ENCODE results near the gene MECP2.

MECP2 gene

DNA sequence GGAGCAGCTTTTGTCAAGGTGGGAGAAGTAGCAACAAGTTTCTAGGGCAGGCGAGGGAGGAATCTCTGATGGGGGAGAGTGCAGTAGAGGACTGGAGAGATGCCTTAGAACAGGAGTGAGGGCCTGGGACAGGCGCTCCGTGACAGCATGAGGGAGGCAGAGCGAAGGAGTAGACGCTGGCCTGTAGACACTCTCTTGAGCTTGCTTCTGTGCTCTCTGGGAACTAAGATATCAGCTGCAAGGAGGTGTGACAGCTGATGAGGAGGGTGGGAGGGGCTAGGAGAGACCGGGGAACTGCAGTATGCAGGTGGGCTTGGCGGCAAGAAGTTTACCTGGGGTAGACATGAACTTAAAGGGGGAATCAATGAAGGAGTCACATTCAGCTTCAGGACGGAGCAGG, 35.7 kb downstream of the MECP2 start:
- DNase-seq (ENCODE audit: low spot score): no peak

DNA sequence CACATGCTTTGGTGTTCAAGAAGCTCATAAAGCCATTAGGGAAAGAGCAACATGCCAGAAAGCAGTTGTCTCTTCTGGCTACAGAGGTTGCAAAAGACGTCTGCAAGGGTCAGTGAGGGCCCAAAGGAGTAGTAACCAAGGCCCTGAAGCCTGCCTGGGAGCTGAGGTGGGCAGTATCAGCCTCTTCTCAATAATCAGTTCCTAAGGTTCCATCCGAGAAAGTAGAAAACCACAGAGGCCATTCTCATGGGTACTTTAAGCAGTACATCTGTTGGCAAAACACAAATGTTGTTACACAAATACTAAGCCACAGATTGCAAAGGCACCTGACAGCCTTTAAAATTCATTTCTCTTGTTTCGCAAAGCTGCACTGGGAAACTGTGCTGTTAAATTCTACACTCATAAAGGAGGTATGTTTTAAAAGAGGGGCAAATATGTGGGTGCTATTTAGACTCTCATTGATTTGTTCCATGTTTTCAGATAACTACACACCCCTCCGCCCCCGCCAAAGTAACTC, 37.7 kb downstream of the MECP2 start:
- no peak for DNase-seq (ENCODE audit: low spot score)

DNA sequence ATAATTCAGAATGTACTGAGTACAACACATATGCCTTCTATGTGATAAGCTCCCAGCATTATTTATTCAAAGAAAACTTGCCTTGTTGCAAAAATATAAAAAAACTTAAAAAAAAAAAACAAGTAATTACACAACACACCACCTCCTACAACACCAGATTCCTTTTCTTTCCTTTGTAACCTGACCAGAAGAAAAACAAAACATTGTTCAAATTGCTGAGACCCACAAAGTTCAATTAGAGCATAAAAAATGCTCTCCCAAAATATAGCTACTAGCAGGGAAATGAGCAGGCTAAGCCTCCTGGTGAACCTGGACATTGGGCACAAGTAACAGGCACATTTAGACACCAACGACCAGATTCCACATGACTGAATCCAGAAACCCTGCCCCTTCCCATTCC, 38.3 kb downstream of the MECP2 start:
- no peak for DNase-seq (ENCODE audit: low spot score)

DNA sequence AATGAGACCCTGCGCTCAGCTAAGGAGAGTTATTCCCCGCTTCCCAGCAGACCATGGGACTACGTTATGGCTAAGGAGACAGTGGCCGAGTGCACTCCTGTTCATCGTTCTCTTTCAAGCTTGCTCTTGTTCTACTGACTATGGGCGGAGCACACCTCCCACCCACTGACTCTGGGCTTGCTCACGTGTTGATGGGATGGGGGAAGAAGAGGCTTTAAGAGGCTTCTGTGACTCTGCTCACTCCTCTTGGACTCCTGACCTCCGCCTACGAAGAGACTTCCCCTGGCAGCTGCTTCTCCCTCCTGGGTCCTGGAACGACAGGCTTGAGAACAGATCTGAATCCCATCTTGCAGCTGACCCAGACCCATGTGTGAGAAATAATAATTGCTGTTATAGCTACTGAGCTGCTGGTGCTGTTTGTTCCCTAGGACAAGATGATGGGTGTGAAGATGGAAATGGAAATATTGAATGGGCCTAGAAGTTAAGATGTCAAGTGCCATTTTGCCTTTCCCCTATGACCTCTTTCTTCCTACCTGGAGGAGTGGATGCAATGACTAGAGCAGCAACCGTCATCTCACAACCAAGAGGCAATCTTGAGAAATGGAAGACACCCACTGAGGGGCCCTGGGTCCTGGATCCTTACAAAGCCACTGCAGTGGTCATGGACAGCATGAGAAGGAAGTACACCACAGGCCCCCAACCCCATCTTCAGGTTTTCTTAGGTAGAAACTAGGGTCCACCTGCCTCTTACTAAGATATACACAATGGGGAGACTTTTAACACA, 39.1 kb downstream of the MECP2 start:
- DNase-seq (ENCODE audit: low spot score): no peak

DNA sequence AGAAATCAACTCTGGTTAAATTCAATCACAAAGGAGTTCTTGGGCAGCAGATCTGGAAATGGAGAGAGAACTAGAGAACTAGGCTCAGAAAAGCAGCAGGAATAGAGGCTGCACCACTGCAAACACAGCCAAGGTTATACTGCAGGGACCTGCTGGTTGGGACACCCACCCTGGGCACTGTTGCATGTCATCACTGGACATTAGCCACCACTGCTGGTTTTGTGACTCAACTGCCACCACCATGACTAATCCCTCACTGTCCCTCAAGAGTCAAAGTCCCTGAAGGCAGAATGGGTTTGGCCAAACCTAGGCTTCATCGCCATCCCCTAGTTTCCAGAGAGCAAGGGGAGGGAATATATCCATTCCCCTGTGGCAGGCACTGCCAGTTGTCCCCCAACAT, 39.7 kb downstream of the MECP2 start:
- no peak for DNase-seq (ENCODE audit: low spot score)

DNA sequence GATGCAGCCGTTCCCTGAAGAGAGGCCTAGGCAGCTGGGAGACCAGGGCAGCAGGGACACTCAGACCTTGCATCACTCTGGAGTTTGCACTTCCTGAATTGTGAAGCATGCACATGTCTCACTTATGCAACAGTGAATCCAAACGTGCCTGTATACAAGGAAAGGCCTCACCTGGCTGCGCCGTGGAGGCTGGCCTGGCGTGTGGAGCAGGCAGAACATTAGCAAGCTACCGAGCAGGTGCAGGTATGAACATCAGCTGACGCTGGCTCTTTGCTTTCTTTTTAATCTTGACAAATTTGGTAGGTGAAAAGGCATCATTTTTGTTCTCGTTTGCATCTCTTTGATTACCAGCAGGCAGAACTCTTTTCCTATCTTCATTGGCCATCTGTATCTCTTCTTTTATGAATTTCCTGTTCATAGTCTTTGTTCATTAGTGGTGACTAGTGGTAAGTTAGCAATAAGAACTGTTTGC, 40.7 kb downstream of the MECP2 start:
- no peak for DNase-seq (ENCODE audit: low spot score)

DNA sequence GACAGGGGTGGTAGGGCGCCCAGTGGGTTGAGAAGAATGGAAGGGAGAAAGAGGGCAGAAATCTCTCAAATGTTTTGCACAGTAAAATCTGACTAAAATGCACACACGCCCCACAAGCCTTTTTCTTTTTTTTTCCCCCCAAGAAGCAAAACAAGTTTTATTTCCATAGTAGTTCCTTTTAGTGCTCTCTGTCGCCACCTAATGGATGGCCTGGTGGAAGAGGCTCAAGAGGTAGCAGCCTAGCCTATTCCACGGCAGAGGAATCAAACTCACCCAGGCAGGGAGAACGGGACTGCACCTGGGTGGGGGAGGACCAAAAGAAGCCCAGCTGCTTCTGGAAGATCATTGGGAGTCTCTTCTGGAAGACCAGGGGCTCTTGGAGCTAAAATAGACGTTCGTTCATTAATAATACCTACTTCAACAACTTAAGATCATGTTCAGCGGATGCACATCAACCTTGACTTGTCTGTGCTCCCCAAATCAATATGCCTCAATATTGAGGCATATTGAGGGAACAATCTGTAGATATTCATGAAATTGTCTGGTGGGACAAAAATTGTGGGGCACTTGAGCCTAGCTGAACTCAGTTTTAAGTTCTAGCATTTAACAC, 46.2 kb downstream of the MECP2 start:
- peak; percentile 69 for DNase-seq (ENCODE audit: low spot score)

DNA sequence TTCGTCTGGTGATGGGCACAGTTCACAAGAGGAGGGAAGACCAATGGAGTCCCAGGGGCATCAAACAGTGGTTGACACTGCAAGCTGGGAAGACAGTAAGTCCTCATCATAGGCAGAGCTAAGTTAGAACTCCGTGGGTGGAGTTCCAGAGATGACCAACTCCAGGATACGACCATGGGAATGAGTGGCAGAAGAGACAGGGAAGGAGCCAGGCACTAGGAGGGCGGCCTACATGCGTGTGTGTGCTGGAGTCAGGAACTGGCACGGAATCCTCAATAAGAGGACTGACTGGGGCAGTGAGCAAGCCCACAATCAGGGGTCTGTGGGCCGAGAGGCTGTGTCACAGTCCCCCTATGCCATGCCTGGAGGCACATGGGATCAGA, 47.4 kb downstream of the MECP2 start:
- DNase-seq (ENCODE audit: low spot score): no peak

DNA sequence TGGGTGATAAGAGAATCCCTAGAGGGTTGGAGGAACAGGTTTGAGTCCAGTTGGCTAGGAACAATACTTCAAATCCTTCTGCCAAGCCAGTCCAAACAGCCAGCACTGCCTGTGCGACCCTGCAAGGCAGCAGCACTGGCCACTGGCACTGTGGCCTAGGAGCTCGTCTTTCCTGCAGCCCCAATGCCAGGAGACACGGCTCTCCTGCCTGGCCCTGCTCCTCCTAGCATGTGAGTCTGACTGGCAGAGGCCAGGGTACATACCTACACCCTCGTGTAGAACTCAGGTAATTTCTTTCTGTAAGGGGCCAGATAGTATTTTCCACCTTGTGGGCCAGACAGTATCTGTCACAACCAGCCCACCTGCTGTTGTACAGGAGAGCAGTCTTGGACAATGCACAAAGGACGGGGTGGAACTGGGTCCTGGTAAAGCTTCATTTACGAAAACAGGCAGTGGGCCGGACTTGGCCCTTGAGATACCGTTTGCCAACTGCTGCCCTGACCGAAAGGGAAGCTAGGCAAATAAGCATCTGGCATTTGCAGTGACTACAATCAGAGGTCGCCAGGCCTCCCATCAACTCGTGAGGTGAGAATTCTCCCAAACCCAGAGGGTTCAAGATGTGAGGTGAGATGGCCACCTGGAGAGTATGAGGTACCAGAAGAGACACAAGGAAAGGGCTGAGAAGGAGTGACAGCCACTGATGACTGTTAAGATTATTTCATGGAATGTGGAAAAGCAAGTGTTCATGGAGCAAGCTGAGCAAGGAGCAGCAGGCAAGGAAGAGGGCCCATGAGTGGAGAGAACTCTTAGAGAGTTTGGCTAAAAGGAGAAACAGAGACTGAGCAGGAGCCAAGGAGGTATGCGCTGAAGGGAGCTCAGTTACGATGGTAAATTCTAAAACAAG, 48.1 kb downstream of the MECP2 start:
- no peak for DNase-seq (ENCODE audit: low spot score)

DNA sequence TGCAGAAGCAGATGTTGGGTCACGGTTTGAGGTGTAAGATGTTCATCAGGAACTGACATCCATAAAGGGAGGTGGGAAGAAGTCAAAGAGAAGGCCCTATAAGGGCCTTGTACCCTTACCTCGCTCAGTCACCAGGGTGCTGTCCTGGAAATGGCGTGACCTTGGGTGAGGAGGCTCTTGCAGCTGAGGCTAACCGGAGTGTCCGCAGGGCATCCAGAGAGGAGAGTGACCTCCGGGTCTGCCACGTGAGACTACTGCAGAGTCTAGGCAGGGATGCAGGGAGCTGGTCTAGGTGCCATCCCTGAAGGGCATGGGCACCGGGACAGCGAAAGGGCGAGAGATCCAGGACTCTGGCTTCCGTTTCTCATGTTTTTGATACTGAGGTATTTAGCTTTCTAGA, 49.1 kb downstream of the MECP2 start:
- no peak for DNase-seq (ENCODE audit: low spot score)

DNA sequence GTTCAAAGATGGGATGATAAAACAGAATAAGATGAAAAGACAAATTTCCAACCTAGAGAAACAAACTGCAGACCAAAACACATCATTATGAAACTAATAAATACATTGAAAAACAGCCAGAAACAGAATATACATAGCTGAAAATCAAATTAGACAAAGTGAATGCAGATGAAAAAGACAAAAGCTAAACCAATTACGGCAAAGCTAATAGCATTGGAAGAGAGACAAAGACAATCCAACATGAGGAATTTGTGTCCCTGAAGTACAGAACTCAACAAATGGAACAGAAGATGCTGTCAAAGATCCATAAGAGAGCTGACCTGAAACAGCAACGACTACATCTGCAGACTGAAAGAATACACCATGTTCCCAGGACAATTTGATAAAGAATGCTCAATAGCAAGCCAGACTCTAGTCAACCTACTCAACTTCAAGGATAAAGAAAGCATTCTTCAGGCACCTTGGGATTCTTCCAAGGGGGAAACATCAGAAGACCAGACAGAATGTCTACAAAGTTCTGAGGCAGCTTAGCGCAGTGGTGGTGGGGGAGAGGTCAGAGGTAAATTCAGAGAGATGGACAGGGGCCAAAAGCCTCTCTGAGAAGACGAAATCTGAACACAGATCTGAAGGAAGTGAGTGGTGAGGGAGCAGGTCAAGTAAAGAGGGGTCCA, 50.4 kb downstream of the MECP2 start:
- no peak for DNase-seq (ENCODE audit: low spot score)

DNA sequence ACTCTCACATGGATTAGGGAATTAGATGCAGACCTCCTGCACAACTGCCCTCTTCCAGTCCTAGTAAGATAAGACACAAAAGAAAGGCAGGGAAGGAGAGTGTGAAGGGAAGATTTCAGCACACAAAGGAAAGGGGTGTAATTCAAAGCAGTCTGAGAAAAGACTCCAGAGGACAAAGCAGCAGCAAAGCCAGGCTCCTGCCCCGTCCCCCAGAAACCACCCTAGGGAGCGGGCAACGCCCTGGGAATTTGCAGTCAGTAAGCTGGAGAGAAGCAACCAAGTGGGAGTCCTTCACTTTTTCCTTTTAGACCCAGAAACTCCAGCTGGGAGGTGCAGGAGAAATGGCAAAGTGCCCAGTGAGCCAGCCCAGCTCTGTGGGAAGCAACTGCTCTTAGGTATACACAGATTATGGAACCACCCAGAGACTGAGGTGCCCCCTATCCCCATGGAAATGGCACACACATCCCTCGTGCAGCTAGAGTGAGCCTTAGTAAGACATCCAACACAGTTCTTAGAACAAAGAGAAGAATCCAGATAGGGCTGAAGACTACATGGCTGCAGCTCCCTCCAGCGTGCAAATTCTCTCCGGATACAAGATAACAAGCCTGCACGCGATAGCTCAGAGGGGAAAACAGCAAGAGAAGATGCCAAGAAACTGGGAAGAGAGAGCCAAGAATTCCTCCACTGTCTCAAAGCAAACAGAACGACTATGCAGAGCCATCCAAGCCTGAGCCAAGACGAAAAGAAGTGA, 51.3 kb downstream of the MECP2 start:
- DNase-seq (ENCODE audit: low spot score): peak; percentile 72

DNA sequence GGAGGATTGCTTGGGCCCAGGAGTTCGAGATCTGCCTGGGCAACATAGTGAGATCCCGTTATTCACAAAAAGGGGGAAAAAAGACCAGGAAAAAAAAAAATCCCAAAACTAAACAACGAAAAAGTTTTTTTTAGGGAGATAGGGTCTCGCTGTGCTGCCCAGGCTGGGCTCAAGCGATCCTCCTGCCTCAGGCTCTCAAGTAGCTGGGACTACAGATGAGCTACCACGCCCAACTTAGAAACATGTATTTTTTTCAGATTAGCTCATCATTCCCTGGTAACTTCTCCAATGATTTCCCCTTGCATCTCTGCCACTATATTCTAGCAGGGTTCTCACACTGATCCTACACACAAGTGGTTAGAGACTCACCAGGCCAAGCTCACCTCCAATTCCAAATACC, 53.4 kb downstream of the MECP2 start:
- DNase-seq (ENCODE audit: low spot score): no peak

DNA sequence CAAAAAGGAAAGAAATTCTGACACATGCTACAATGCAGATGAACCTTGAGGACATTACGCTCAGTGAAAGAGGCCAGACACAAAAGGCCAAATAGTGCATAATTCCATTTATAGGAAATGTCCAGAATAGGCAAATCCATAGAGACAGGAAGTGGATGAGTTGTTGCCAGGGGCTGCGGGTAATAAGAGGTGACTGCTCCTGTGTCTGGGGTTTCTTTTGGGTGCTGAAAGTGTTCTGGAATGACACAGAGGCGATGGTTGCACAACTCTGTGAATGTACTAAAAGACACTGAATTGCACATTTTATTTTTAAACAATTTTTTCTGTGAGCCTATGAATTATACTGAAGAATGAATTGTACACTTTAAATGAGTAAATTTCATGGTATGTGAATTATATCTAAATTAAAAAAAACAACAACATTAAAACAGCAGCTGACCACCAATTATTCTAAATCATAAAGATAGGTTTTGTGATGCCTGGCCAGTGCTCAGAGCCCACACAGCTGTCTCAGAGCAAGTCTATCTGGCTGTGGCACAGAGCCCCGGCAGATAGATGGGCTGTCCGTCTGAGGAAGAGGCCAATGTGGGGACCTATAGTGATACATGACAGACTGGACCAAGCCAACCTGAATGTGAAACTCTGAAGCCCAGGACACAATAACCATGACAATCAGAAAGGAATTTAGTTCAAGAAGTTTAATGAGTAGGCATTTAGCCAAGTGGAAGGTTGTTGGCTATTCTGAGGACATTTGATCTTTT, 54.3 kb downstream of the MECP2 start:
- DNase-seq (ENCODE audit: low spot score): peak; percentile 36

DNA sequence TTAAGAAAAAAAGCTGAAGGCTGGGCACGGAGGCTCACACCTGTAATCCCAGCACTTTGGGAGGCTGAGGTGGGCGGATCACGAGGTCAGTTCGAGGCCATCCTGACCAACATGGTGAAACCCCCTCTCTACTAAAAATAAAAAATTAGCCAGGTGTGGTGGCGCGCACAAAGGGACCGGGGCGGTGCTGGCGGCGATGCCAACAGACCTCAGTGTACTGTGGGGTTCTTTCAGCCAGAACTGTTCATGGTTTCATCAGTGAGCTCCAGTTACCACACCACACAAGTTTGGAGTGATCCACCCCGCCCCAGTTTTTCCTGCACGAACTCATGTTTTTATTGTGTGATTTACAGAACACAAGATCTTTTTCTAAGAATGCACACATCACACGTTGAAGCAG, 56.7 kb downstream of the MECP2 start:
- DNase-seq (ENCODE audit: low spot score): no peak

DNA sequence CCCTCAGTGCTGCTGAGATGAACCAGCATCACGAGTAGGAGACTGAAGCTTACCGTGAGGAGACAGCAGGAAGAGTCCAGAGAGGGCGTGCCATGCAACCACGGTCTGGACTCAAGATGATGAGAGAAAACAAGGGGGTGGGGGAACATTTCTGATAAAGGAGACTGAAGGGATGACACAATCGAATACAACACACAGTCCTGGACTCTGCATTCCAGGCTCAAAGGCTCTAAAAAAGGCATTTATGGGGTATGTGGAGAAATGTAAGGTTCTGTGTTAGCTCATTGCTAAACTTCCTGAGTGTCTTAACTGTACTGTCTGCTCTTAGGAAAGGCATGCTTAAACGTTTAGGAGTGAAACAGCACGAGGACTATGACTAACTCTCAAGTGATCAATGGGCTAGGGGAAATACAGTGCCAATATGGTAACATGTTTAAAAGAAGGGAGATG, 57.2 kb downstream of the MECP2 start:
- peak; percentile 63 for DNase-seq (ENCODE audit: low spot score)

DNA sequence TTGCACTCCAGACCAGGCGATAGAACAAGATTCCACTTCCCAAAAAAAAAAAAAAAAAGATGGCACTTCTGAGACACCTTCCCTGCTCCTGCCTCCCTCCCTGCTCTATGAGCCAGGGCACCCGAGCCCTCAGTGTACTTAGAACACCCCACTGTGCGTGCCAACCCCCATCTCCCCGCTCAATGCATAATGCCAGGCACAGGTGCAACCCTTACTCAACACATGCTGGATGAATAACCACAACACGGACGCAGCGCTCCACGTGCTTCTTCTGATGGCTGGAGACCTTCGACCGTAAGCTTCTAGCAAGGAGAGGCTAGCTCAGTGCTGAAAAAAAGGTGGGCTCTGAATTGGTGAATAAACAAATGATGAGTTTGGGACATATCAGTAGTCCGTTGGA, 57.9 kb downstream of the MECP2 start:
- no peak for DNase-seq (ENCODE audit: low spot score)

DNA sequence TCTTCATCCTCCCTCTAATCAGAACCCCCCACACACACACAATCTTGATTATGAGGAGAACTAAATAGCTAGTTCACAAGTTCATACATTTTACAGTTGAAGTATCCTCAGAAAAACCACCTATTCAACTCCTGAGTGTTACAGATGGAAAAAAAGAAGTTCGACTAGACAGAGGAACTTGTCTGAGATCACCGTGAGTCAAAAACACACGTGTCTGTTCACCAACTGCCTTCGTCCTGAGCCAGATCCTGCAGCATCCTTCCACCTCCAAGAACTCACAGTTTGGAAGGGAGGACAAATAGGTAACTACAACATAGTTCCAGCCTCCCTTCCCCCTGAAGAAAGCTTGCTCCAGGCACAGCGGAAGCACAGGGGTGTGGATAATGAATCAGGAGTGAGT, 58.9 kb downstream of the MECP2 start:
- no peak for DNase-seq (ENCODE audit: low spot score)

DNA sequence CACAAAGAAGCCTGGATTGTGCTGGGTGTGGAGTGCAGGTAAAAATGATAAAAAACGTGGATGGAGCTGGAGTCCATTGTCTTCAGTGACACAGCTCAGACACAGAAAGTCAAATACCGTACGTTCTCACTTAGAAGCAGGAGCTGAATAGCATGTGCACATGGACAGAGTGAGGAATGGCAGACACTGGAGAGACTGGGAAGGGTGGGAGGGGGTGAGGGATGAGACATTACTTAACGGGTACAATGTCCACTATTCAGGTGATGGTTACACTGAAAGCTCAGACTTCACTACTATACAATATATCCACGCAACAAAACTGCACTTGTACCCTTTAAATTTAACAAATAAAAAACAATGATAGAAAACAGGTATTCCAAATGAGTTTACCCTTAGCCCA, 59.8 kb downstream of the MECP2 start:
- DNase-seq (ENCODE audit: low spot score): no peak

DNA sequence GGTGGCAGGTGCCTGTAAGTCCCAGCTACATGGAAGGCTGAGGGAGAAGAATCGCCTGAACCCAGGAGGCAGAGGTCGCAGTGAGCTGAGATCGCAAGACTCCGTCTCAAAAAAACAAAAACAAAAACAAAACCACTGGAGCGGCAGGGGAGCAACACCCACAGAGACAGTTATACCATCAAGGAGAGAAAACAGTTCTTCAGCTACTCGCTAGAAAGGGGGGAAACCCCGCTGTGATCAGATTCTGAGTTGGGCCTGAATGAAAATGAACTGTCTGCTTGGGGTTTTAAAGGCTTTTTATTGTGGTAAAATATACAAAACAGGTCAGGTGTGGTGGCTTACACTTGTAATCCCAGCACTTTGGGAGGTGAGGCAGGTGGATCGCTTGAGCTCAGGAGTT, 61.0 kb downstream of the MECP2 start:
- DNase-seq (ENCODE audit: low spot score): no peak

DNA sequence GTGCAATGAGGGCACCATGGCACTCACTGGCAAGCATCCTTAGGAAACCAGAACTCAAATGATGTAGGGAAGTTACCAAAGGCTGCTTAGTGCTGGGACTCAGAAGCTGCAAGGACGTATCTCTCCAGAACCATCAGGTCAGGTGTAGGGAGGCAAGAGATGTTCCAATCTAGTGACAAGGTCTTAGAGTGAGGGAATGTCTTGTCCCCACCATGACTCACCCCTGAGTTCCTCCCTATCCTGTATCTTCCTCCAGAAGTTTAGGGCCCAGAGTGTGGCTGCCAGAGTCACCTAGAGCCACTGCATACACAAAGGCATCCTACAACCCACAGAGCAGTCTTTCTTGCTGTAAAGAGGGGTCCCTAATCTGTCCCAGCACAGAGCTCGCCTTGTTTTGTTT, 63.7 kb downstream of the MECP2 start:
- DNase-seq (ENCODE audit: low spot score): no peak

Data from hepatic stellate cell (primary cell).